Activated CD8-positive, alpha-beta T cell treated with anti-CD3 and anti-CD28 coated beads, Interleukin-2, amount 10 ng/mL, durations not matched to agents 7 days and 5 days (primary cell): ENCODE measurements around the gene PRG2. TPM values are rescaled to one million over a fixed set of nuclear protein-coding genes. Genes with fewer than 3 reads are reported as not detected.

Source experiments
- ATAC-seq: fragments of 150-1000 bp; cut with Tn5 transposase; one replicate; pipeline ENCODE4 v1.10.0; 2021; ENCODE audit warnings: moderate library complexity
- CTCF ChIA-PET: fragments of 350-600 bp; sonication (Branson Sonifier 250); formaldehyde crosslinking; loops from one replicate; lab custom pipeline; 2021; ENCODE audit warnings: antibody characterized with exemption; lab: Charles Lee
- POLR2A ChIA-PET: fragments of 350-600 bp; sonication (Branson Sonifier 250); formaldehyde crosslinking; loops from one replicate; lab custom pipeline; 2021; ENCODE audit warnings: antibody characterized with exemption; lab: Charles Lee
- DNase-seq: peaks from one replicate; pipeline ENCODE4 v3.0.0-alpha.2; 2020
- H3K27ac Mint-ChIP-seq: one replicate; pipeline ENCODE4 v1.8.0; 2021; ENCODE audit warnings: mild to moderate bottlenecking, mixed read lengths
- H3K27me3 Mint-ChIP-seq: one replicate; pipeline ENCODE4 v1.8.0; 2021; ENCODE audit warnings: low read depth, mixed read lengths
- H3K36me3 Mint-ChIP-seq: one replicate; pipeline ENCODE4 v1.8.0; 2021; ENCODE audit warnings: low read depth, mixed read lengths
- H3K4me1 Mint-ChIP-seq: one replicate; pipeline ENCODE4 v1.8.0; 2021; ENCODE audit warnings: low read depth, mixed read lengths
- H3K4me3 Mint-ChIP-seq: one replicate; pipeline ENCODE4 v1.8.0; 2021; ENCODE audit warnings: mild to moderate bottlenecking, mixed read lengths
- H3K9me3 Mint-ChIP-seq: one replicate; pipeline ENCODE4 v1.8.0; 2022; ENCODE audit warnings: mixed read lengths; ENCODE audit not compliant: insufficient read depth
- total RNA-seq, 2 experiments: library from RNA; stranded (reverse); gene quantifications; one replicate each; pipeline ENCODE4 v1.2.3, GENCODE V29; 2021

Gene PRG2, protein sequence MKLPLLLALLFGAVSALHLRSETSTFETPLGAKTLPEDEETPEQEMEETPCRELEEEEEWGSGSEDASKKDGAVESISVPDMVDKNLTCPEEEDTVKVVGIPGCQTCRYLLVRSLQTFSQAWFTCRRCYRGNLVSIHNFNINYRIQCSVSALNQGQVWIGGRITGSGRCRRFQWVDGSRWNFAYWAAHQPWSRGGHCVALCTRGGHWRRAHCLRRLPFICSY
- under 1 TPM in 1 of 2 experiments, not detected in 1; 0.26 TPM for total RNA-seq

DNA sequence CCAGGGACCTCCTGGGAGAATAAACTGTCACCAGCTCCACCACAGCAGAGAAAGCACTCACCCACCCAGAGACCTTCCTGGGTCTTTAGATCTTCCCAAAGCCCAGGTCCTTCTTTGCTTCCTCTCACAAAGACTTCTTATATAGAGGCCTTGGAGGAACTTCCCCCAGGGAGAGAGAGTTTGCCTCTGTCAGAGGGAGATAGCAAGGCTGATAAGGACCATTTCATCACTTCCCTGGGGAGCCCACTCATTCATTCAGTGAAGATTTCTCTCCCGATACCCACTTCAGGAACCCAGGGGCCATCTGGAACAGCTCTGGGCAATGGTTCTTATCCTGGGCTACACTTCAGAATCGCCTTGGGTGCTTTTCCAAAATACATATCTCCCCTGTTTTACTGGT, at the start of gene PRG2:
PRG2 (minus strand) TSS at position 116 of the 400 bp plus-strand sequence. CDS start 706 bp downstream, outside the sequence.
- H3K4me1 Mint-ChIP-seq = no peaks in the 10 kb centered on the region
- ATAC-seq (no peak), DNase-seq (no peak)
- no peaks in the 10 kb centered on the region for H3K27me3 Mint-ChIP-seq
- no peaks in the 10 kb centered on the region for H3K36me3 Mint-ChIP-seq
- CTCF ChIA-PET = no interaction called here
- no peaks in the 10 kb centered on the region for H3K9me3 Mint-ChIP-seq
- POLR2A ChIA-PET = no interaction called here
- H3K27ac Mint-ChIP-seq = no peak within 1 kb of the TSS
- H3K4me3 Mint-ChIP-seq = no peak within 1 kb of the TSS

DNA sequence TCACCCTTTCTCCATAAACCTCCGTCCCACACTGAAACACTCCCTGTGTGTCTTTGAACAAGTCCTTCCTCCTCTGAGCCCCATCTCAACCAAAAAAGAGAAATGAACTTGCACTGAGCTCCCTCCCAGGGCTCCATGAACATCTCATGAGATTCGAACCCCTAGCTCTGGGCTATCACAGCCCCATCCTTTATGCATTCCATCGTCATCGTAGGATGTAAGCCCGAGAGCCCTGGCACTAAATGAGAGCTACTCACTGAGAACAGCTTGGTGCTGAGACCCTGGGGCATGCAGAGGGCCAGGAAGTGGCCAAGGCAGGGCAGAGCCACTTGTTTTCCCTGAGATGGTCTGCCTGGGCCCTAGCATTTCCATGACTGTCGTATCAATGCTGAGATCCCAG, 49.3 kb upstream of the PRG2 start:
- H3K27ac Mint-ChIP-seq = no peak overlapping the region
- ATAC-seq (no peak), DNase-seq (no peak)
- ChIA-PET POLR2A (no interaction called here), CTCF (interaction anchor here (1.3 kb wide), 2 partner anchors 18 to 19 kb away, joined by 4 to 6 read pairs; no protein-coding TSS in a partner anchor)
- no peaks in the 10 kb centered on the region for H3K36me3 Mint-ChIP-seq
- no peak overlapping the region for H3K4me3 Mint-ChIP-seq
- H3K9me3 Mint-ChIP-seq = no peaks in the 10 kb centered on the region
- peaks cover 8% of the 10 kb centered on the region for H3K27me3 Mint-ChIP-seq
- no peaks in the 10 kb centered on the region for H3K4me1 Mint-ChIP-seq

DNA sequence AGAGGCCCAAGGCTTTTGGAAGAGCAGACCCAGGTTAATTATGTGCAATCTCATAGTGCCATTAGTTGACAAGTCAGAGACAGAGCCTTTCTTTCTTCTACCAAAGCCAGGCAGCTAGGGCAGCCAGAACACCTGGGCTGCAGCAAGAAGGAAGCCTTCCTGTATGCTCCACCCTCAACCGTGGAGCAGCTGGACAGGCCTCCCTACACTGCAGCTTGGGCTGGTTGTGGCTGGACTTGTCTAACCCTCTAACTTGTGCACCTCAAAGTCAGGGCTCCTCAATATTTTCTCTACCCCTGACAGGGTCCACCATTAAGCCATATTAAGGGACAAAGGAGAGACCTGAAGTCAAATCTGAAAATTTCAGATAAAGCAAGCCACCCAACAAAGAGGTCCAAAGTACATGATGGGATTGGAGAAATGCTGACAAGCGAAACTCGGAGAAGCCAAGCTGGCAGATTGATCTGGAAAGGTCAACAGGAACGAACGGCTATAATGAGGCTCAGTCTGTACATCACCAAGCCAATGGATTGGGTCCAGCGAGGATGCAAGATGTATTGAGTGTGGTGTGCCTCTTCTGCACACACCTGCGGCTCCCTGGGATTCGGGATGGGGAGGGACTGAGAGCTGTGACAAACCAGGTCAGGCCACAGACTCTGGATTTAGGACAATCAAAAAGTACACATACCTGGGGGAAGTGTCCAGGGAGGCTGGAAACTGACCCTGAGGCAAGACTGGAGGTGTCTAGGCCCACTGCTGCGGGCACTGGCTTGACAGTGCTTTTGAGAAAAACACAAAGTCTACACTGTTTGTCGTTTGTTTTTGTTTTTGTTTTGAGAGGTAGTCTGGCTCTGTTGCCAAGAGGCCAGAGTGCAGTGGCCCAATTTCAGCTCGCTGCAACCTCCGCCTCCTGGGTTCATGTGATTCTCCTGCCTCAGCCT, 48.2 kb upstream of the PRG2 start:
- Mint-ChIP-seq H3K4me3 (no peak overlapping the region), H3K4me1 (no peaks in the 10 kb centered on the region), H3K27me3 (peaks cover 6% of the 10 kb centered on the region), H3K36me3 (no peaks in the 10 kb centered on the region), H3K9me3 (no peaks in the 10 kb centered on the region), H3K27ac (no peak overlapping the region)
- ChIA-PET CTCF (interaction anchor here (1.0 to 1.4 kb wide), 3 partner anchors 13 to 42 kb away, joined by 3 to 5 read pairs (median 3); no protein-coding TSS in a partner anchor), POLR2A (no interaction called here)
- DNase-seq (no peak), ATAC-seq (no peak)

DNA sequence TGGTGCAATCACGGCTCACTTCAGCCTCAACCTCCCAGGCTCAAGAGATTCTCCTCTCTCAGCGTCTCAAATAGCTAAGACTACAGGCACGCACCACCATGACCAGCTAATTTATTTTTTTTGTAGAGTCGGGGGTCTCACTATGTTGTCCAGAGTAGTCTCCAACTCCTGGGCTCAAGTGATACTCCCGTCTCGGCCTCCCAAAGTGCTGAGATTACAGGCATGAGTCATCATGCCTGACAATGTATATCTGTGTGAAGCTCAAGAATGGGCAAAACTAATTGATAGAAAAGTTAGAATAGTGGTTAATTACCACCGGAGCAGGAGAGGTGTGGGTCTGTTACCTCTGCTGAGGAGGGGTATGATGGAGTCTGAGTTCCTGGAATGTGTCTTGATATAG, 45.6 kb upstream of the PRG2 start:
- ChIA-PET POLR2A (no interaction called here), CTCF (interaction anchor here (1.5 to 1.6 kb wide), 2 partner anchors 21 to 22 kb away, joined by 6 to 9 read pairs; no protein-coding TSS in a partner anchor)
- Mint-ChIP-seq H3K27ac (no peak overlapping the region), H3K9me3 (no peaks in the 10 kb centered on the region), H3K27me3 (peaks cover 6% of the 10 kb centered on the region), H3K4me3 (no peak overlapping the region), H3K36me3 (no peaks in the 10 kb centered on the region), H3K4me1 (peaks cover 5% of the 10 kb centered on the region)
- DNase-seq (no peak), ATAC-seq (no peak)

DNA sequence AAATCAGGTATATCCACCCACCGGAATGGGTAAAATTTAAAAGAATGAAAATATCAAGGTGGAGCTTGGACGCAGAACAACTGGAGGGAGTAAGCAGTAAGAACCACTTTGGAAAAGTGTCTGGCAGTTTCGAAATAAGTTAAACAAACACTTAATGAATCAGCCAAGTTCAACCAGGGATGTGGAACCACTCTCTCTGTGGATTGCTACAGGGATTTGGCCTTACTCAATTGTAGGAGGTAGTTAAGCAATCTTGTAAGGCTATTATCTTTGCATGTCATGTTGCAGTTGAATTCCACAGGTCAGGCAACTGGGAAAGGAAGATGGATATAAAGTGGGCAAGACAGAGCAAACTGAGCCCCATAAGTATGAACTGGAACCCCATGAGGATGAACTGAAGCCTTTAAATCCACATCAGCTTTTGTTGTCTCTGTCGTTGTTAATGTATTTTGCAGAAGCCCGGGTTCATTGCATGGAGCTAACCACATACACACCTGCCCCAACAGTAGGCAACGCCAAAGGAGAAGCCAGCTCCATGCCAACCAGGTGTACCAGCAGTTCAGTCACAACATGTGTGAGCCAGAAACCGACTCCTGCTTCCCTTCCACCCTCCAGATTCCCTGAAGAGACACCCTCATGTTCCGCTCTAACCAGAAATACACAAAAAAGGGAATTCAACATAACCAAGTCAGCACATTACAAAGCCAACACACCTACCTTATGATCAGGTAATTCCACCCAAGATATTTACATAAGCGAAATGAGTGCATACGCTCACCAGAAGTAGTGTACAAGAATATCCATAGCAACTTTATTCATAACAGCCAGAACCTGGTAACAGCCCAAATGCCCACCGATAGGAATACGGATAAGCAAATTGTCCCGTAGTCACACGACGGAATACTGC, 44.4 kb upstream of the PRG2 start:
- ChIA-PET POLR2A (interaction anchor here (0.6 kb wide), 1 partner anchor 8 kb away, joined by 3 read pairs; no protein-coding TSS in a partner anchor), CTCF (interaction anchor here (0.9 to 1.9 kb wide), 2 partner anchors 23 to 92 kb away, joined by 3 to 12 read pairs; no protein-coding TSS in a partner anchor)
- Mint-ChIP-seq H3K4me3 (no peak overlapping the region), H3K27me3 (peaks cover 7% of the 10 kb centered on the region), H3K9me3 (no peaks in the 10 kb centered on the region), H3K36me3 (no peaks in the 10 kb centered on the region), H3K4me1 (peaks cover 5% of the 10 kb centered on the region), H3K27ac (no peak overlapping the region)
- DNase-seq (no peak), ATAC-seq (no peak)

DNA sequence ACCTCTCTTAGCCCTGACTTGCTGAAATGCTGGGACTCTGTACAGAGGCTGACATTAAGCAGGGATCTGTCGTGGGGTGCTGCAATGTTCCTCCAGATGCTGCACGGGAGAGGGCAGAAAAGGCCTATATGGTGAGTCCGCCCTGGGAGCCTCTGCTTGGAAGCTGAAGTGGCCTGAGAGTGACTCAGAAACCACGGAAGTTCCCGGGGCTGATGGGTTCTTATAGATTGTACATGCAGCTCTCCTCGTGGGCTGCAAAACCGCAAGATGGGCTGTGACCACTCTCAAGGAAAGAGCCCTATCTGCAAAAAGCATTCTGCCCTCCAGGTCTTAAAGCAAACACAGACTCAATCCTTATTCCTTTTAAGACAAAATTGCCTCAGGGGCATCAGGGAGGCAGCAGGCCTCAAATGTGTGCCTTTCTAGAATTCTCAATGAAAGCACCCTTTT, 42.3 kb upstream of the PRG2 start:
- no peaks in the 10 kb centered on the region for H3K36me3 Mint-ChIP-seq
- H3K27ac Mint-ChIP-seq = no peak overlapping the region
- H3K27me3 Mint-ChIP-seq = peaks cover 16% of the 10 kb centered on the region
- DNase-seq = peak; percentile 35
- POLR2A ChIA-PET = no interaction called here
- peak; percentile 44 for ATAC-seq
- CTCF ChIA-PET = no interaction called here
- H3K4me3 Mint-ChIP-seq = no peak overlapping the region
- peaks cover 5% of the 10 kb centered on the region for H3K4me1 Mint-ChIP-seq
- no peaks in the 10 kb centered on the region for H3K9me3 Mint-ChIP-seq

DNA sequence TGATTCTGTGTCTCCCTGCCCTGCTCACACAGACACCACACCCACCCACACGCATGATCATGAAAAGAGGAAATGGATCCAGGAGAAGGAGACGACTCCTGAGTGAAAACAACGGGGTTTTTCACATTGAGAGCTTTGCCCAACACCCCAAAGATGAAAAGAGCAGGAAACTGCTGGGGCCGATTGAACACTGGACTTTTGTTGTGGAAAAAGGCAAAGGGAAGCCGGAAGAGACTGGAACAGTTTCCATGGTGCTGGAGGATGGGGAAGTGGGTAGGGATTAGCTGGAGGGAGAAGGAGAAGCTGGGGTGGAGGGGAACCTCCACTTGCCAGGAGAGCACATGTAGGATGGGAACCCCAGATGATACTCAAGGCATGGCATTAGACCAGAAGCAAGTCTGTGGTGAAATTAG, 41.7 kb upstream of the PRG2 start:
- no peaks in the 10 kb centered on the region for H3K36me3 Mint-ChIP-seq
- H3K4me1 Mint-ChIP-seq = peaks cover 10% of the 10 kb centered on the region
- DNase-seq (no peak), ATAC-seq (no peak)
- no peak overlapping the region for H3K4me3 Mint-ChIP-seq
- CTCF ChIA-PET = interaction anchor here (2.6 kb wide), 1 partner anchor 62 kb away, joined by 10 read pairs; no protein-coding TSS in a partner anchor
- POLR2A ChIA-PET = no interaction called here
- H3K27me3 Mint-ChIP-seq = peaks cover 16% of the 10 kb centered on the region
- H3K27ac Mint-ChIP-seq = no peak overlapping the region
- no peaks in the 10 kb centered on the region for H3K9me3 Mint-ChIP-seq

DNA sequence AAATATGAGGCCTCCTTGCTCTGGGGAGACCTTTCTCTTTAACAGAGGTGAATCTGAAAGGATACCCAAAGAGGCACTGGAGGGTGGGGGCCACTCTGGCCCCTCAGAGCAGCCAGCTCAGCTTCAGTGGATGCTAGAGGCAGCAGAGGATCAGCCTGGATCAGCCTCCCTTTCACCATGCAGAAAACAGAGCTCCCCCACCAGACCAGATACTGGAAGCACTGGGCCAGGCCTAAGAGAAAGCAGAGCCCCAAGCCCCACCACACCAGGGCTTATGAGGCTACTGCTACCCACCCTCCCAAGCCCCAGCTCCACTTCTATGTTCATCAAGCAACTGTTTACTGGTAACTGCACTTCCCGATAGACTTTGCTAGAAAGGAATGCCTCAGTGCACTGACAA, 40.5 kb upstream of the PRG2 start:
- H3K27me3 Mint-ChIP-seq = peaks cover 16% of the 10 kb centered on the region
- DNase-seq (no peak), ATAC-seq (no peak)
- H3K9me3 Mint-ChIP-seq = no peaks in the 10 kb centered on the region
- H3K27ac Mint-ChIP-seq = no peak overlapping the region
- peaks cover 18% of the 10 kb centered on the region for H3K4me1 Mint-ChIP-seq
- CTCF ChIA-PET = interaction anchor here (1.2 to 2.6 kb wide), 6 partner anchors 27 to 213 kb away, joined by 3 to 12 read pairs (median 6); no protein-coding TSS in a partner anchor
- POLR2A ChIA-PET = interaction anchor here (1.1 kb wide), 1 partner anchor 24 kb away, joined by 4 read pairs; no protein-coding TSS in a partner anchor
- H3K36me3 Mint-ChIP-seq = peaks cover 6% of the 10 kb centered on the region
- no peak overlapping the region for H3K4me3 Mint-ChIP-seq

DNA sequence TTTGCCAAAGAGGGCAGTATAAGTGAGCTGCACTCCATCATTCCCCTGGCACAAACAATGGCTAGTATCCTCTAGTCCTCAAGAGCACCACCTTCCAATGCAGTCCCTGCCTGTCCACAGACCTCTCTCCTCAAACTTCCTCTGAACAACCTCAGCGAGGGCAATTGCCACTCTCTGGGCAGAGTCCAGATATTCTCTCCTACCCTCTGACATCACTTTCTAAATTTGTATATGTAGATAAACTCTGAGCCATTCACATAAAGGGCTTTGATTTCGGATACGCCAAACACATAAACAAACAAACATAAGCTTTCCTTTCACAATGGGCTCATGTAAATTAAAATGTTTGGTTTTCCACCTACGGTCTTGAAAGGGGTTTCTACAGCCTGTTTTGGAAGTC, 39.5 kb upstream of the PRG2 start:
- POLR2A ChIA-PET = interaction anchor here (1.1 kb wide), 1 partner anchor 23 kb away, joined by 4 read pairs; no protein-coding TSS in a partner anchor
- H3K9me3 Mint-ChIP-seq = no peaks in the 10 kb centered on the region
- H3K27ac Mint-ChIP-seq = no peak overlapping the region
- peaks cover 12% of the 10 kb centered on the region for H3K27me3 Mint-ChIP-seq
- H3K4me3 Mint-ChIP-seq = no peak overlapping the region
- no peak for DNase-seq
- CTCF ChIA-PET = interaction anchor here (1.2 to 2.6 kb wide), 7 partner anchors 28 to 214 kb away, joined by 3 to 12 read pairs (median 6); no protein-coding TSS in a partner anchor
- peaks cover 13% of the 10 kb centered on the region for H3K36me3 Mint-ChIP-seq
- peaks cover 28% of the 10 kb centered on the region for H3K4me1 Mint-ChIP-seq
- no peak for ATAC-seq

DNA sequence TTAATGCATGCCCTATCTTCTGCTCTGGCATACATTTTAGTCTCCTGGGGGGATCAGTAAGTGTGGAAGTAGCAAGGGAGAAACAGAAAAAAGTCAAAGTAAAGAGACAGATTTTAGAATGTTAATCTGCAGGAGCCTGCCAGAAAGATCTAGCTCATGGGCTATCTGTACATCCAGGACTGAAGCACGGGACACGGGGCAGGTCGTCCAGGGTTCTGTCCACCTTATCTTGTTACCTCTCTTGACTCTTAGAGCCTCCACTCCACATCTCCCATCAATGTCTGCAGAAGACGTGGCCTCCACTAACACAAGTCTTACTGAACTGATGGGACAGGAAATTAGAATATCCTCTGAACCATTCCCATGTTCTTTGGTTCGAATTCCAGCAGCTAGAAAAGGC, 38.2 kb upstream of the PRG2 start:
- ChIA-PET CTCF (interaction anchor here (1.3 to 6.4 kb wide), 5 partner anchors 31 to 98 kb away, joined by 4 to 80 read pairs (median 10); partner anchors contain the start of gene RTN4RL2), POLR2A (no interaction called here)
- H3K4me3 Mint-ChIP-seq = no peak overlapping the region
- H3K27ac Mint-ChIP-seq = no peak overlapping the region
- peaks cover 10% of the 10 kb centered on the region for H3K27me3 Mint-ChIP-seq
- DNase-seq (no peak), ATAC-seq (no peak)
- H3K36me3 Mint-ChIP-seq = peaks cover 24% of the 10 kb centered on the region
- no peaks in the 10 kb centered on the region for H3K9me3 Mint-ChIP-seq
- peaks cover 40% of the 10 kb centered on the region for H3K4me1 Mint-ChIP-seq
